ENCODE results near the gene CLIP2.

- TF ChIP-seq CTCF (IDR thresholded peaks at IDR 0.05) (no peak), POLR2AphosphoS5 (IDR thresholded peaks at IDR 0.05) (peak in 1 of 2 donors; percentile 35), POLR2A (IDR thresholded peaks at IDR 0.05; ENCODE audit: low read depth) (no peak), EP300 (IDR thresholded peaks at IDR 0.05) (no peak)
These were observed 164.3 kb downstream of the CLIP2 start, which contains the start of gene GTF2IRD1 for GRCh38 chr7:74453322-74454011.

Measured in esophagus muscularis mucosa (tissue), 4 donors.